GM23338 (cell line): Measurements from ENCODE around the gene LIX1L. TPM values are rescaled to one million over a fixed set of nuclear protein-coding genes. Genes with fewer than 3 reads are reported as not detected.
A peak's percentile ranks its signal among the peaks of the same experiment; 100 is the strongest.

ENCODE experiments used
- ATAC-seq: fragments of 200-7000 bp; cut with Tn5 transposase; 3 replicates; pipeline ENCODE4 v1.9.1; 2020
- DNase-seq: peaks from one replicate; pipeline ENCODE4 v3.0.0-alpha.2; 2015; ENCODE audit warnings: low spot score
- H2AFZ ChIP-seq: fragments of 200-600 bp; sonication (generic); 2 replicates; pipeline ENCODE4 v1.8.0; 2016; ENCODE audit warnings: antibody characterized with exemption, mild to moderate bottlenecking, moderate library complexity
- H3F3A ChIP-seq: fragments of 200-600 bp; sonication (generic); replicated peaks from 2 replicates; pipeline ENCODE4 v1.8.0; 2017; ENCODE audit warnings: antibody characterized with exemption, mixed run types, low read depth
- H3K27ac ChIP-seq: fragments of 200-600 bp; sonication (generic); 2 replicates; pipeline ENCODE4 v1.6.1; 2016; ENCODE audit warnings: low read depth
- H3K27me3 ChIP-seq: fragments of 200-600 bp; sonication (generic); 2 replicates; pipeline ENCODE4 v1.8.0; 2016; ENCODE audit warnings: mild to moderate bottlenecking, mixed run types, moderate library complexity; ENCODE audit not compliant: insufficient read depth
- H3K36me3 ChIP-seq: fragments of 200-600 bp; sonication (generic); 2 replicates; pipeline ENCODE4 v1.8.0; 2016; ENCODE audit warnings: mild to moderate bottlenecking; ENCODE audit not compliant: insufficient read depth
- H3K4me1 ChIP-seq: fragments of 200-600 bp; sonication (generic); 2 replicates; pipeline ENCODE4 v1.8.0; 2016; ENCODE audit warnings: mild to moderate bottlenecking, moderate library complexity; ENCODE audit not compliant: insufficient read depth
- H3K4me2 ChIP-seq: fragments of 200-600 bp; sonication (generic); 2 replicates; pipeline ENCODE4 v1.7.1; 2017; ENCODE audit warnings: mixed run types
- H3K4me3 ChIP-seq: fragments of 200-600 bp; sonication (generic); 2 replicates; pipeline ENCODE4 v1.6.1; 2016; ENCODE audit warnings: mixed run types
- H3K79me2 ChIP-seq: fragments of 200-600 bp; sonication (generic); replicated peaks from 2 replicates; pipeline ENCODE4 v1.8.0; 2017; ENCODE audit warnings: mild to moderate bottlenecking; ENCODE audit not compliant: insufficient read depth
- H3K9me2 ChIP-seq: fragments of 200-600 bp; sonication (generic); 2 replicates; pipeline ENCODE4 v1.8.0; 2017; ENCODE audit not compliant: insufficient read depth
- H4K20me1 ChIP-seq: fragments of 200-600 bp; sonication (generic); replicated peaks from 2 replicates; pipeline ENCODE4 v1.8.0; 2017; ENCODE audit warnings: mild to moderate bottlenecking; ENCODE audit not compliant: insufficient read depth
- H3K27ac Mint-ChIP-seq: 2 replicates; pipeline ENCODE4 v1.8.0; 2020; ENCODE audit warnings: inconsistent platforms, mild to moderate bottlenecking, moderate library complexity, mixed read lengths
- H3K27me3 Mint-ChIP-seq: 3 replicates; pipeline ENCODE4 v1.8.0; 2022; ENCODE audit warnings: low read depth, mild to moderate bottlenecking, moderate library complexity, mixed read lengths, inconsistent platforms; ENCODE audit not compliant: insufficient read depth, poor library complexity
- H3K36me3 Mint-ChIP-seq: 3 replicates; pipeline ENCODE4 v1.8.0; 2021; ENCODE audit warnings: low read depth, mild to moderate bottlenecking, inconsistent platforms, moderate library complexity, mixed read lengths
- H3K4me1 Mint-ChIP-seq: 3 replicates; pipeline ENCODE4 v1.8.0; 2020; ENCODE audit warnings: mild to moderate bottlenecking, inconsistent platforms, mixed read lengths
- H3K4me3 Mint-ChIP-seq: 3 replicates; pipeline ENCODE4 v1.8.0; 2021; ENCODE audit warnings: moderate library complexity, mild to moderate bottlenecking, inconsistent platforms, mixed read lengths
- H3K9me3 Mint-ChIP-seq: 3 replicates; pipeline ENCODE4 v1.8.0; 2020; ENCODE audit warnings: moderate library complexity, mild to moderate bottlenecking, inconsistent platforms, mixed read lengths
- CTCF ChIP-seq, 2 experiments: fragments of 200-600 bp in 1 of 2; sonication (generic) in 1 of 2; conservative IDR thresholded peaks; 2 replicates each; pipeline versions ENCODE4 v1.5.1 to v1.6.1; 2016 to 2017; ENCODE audit warnings: antibody characterized with exemption in 2 of 2, low read depth in 2 of 2, mild to moderate bottlenecking in 2 of 2, moderate library complexity in 1 of 2
- NANOG ChIP-seq: IDR thresholded peaks from 2 replicates; pipeline ENCODE4 v1.6.1; 2016; ENCODE audit warnings: antibody characterized with exemption, borderline replicate concordance
- ZNF114 ChIP-seq: fragments of 250-450 bp; sonication (Bioruptor Pico); IDR thresholded peaks from 2 replicates; pipeline ENCODE4 v1.5.0; 2020; ENCODE audit warnings: mild to moderate bottlenecking, moderate library complexity
- ZNF331 ChIP-seq: fragments of 250-450 bp; sonication (Bioruptor Pico); IDR thresholded peaks from 2 replicates; pipeline ENCODE4 v1.5.0; 2020; ENCODE audit warnings: low read depth, mild to moderate bottlenecking, moderate library complexity
- polyA plus RNA-seq: library from polyadenylated mRNA; unstranded; fragments of >200 nt; fragmentation: Nextera tagmentation; extraction: Ambion mirVana; gene quantifications from 2 replicates; pipeline ENCODE4 v1.2.1, GENCODE V29; 2016
- total RNA-seq: library from RNA; depleted of rRNA; stranded (reverse); fragments of >200 nt; shearing (Covaris generic); gene quantifications from 2 replicates; pipeline ENCODE4 v1.2.3, GENCODE V29; 2014

The LIX1L gene
- total and polyA plus RNA-seq, 2 experiments from 2014 or later, result 0.76 to 2.6 TPM

GRCh38 chr1:145908653-145909052, 49.2 kb downstream of the LIX1L start (continued):
- TF ChIP-seq CTCF (conservative IDR thresholded peaks at IDR 0.05; ENCODE audit: low read depth in 2 of 2), result no peak
- TF ChIP-seq ZNF114 (CRISPR knock-in tag), result no peak

GRCh38 chr1:145906954-145907753, 50.7 kb downstream of the LIX1L start:
- Histone ChIP-seq H3F3A (0 out of 2 replicates have a peak, but pooled peaks cover 4% of the 10 kb centered on the region), H3K4me3 (no peak overlapping the region), H3K36me3 (no peaks in the 10 kb centered on the region), H4K20me1 (no peaks in the 10 kb centered on the region), H3K9me2 (no peaks in the 10 kb centered on the region), H3K27me3 (no peaks in the 10 kb centered on the region), H3K79me2 (no peaks in the 10 kb centered on the region), H3K4me1 (no peaks in the 10 kb centered on the region), H3K27ac (no peak overlapping the region), H2AFZ (peak overlapping the region; percentile 72; the same call in 1 of the 2 replicates), H3K4me2 (no peak overlapping the region)
- DNase-seq (no peak), ATAC-seq (peak; percentile 33; the same call in 2 of the 3 replicates)
- no peaks in the 10 kb centered on the region for H3K36me3 Mint-ChIP-seq
- H3K27me3 Mint-ChIP-seq, result peaks cover 5% of the 10 kb centered on the region
- peaks cover 10% of the 10 kb centered on the region for H3K4me1 Mint-ChIP-seq
- H3K9me3 Mint-ChIP-seq, result no peaks in the 10 kb centered on the region
- H3K27ac Mint-ChIP-seq, result no peak overlapping the region
- H3K4me3 Mint-ChIP-seq, result no peak overlapping the region
- peak in 1 of 2 experiments; percentile 34; a peak in 2 of 4 replicates for TF ChIP-seq CTCF (conservative IDR thresholded peaks at IDR 0.05; ENCODE audit: low read depth in 2 of 2)
- TF ChIP-seq NANOG, result no peak
- no peak for TF ChIP-seq ZNF331 (CRISPR knock-in tag)

GRCh38 chr1:145901312-145902021, 56.4 kb downstream of the LIX1L start:
- peak; percentile 89 for ATAC-seq
- peak; percentile 72 for DNase-seq
- peaks cover 9% of the 10 kb centered on the region for H3K27me3 Mint-ChIP-seq
- H3K27me3 ChIP-seq, result no peaks in the 10 kb centered on the region
- no peaks in the 10 kb centered on the region for H3K9me2 ChIP-seq
- H3F3A ChIP-seq, result no peaks in the 10 kb centered on the region
- peak overlapping the region; percentile 85; the same call in 1 of the 2 replicates for H2AFZ ChIP-seq
- no peaks in the 10 kb centered on the region for H3K79me2 ChIP-seq
- H3K27ac ChIP-seq, result no peak overlapping the region
- H4K20me1 ChIP-seq, result no peaks in the 10 kb centered on the region
- no peak overlapping the region for H3K4me2 ChIP-seq
- H3K4me3 ChIP-seq, result no peak overlapping the region
- H3K36me3 Mint-ChIP-seq, result no peaks in the 10 kb centered on the region
- no peak overlapping the region for H3K4me3 Mint-ChIP-seq
- H3K9me3 Mint-ChIP-seq, result no peaks in the 10 kb centered on the region; the same call in 2 of the 3 replicates
- H3K27ac Mint-ChIP-seq, result no peak overlapping the region
- no peaks in the 10 kb centered on the region for H3K4me1 ChIP-seq
- H3K4me1 Mint-ChIP-seq, result no peaks in the 10 kb centered on the region; the same call in 2 of the 3 replicates
- TF ChIP-seq ZNF114 (CRISPR knock-in tag) (no peak), CTCF (conservative IDR thresholded peaks at IDR 0.05; ENCODE audit: low read depth in 2 of 2) (peak; percentile 42 to 54)
- no peaks in the 10 kb centered on the region for H3K36me3 ChIP-seq
